GM18951 (cell line): ENCODE data around the gene TM9SF3.
"Not testable (repeated sequence)": the region's sequence is repeated elsewhere in the genome, so short reads cannot be mapped to it uniquely, and the experiment has no call there.

Experiments used
- POLR2A ChIP-seq: IDR thresholded peaks from 4 replicates; pipeline ENCODE4 v1.6.1; 2011; ENCODE audit warnings: mild to moderate bottlenecking; ENCODE audit not compliant: insufficient read length, insufficient read depth; ENCODE audit errors: extremely low read depth
- in situ Hi-C: fragments of 300-500 bp; cut with MboI; formaldehyde crosslinking; loops from one replicate; pipeline ENCODE4 v1.12.0; 2022; ENCODE audit warnings: low sequenced_read_pairs, mixed read lengths, inconsistent platforms; ENCODE audit not compliant: unreplicated experiment

Gene TM9SF3

DNA sequence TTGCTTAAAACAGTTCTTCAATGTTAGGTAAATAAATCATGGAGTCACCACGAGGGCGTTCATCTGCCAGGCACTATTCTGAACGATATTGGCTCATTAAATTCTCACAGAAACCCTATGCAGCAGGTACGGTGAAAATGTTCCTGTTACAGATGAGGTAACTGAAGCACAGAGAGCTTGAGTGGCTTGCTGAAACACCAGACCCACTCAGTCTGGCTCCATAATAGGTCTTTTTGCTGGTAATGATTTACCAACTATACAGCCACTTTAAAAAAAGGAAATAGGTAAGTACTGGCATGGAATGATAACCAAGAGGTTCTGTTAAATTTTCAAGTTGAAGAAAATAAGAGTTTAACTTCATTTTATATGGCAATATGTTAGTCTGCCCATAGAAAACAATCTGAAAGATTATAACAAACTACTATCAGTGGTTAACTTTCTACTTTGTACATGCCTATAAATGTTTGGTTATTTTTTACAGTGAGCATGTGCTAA, 1.3 kb upstream of the TM9SF3 start:
- in situ Hi-C loops: no loop called here
- TF ChIP-seq POLR2A: peak; percentile 10

- in situ Hi-C loops: no loop called here
These were observed 650 bp upstream of the TM9SF3 start for GRCh38 chr10:96587264-96588059.

DNA sequence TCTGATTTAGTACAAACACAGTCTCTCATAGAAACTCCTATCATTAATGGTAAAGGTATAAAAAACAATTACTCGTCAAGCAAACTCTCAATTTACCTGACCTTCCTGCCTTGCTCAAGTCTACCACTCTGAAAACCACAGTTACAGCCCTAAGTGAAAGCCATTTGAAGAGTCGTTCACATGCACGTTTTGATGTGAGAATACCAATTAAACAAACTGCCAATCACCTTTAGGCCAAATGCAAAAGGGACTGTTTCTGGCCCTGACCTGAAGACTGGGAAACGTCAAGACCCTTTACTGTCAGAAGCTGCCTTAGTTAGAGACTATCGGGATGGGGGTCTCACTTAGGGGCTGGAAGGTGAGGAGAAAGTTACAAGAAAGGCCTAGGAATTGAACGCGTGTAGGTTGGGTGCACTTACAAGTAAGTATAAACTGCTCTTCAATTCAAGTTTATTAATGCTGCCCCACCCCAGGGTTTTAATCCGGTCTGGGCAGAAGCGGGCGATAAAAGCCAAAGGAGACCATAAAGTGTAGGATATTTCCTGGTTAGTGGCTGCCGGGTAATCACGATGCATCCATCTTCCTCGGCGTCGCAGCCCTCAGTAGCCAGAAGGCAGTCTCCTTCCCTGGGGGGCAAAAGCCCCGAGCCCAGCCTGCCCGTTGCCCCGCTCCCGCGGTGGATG, 935 bp downstream of the TM9SF3 start:
- in situ Hi-C loops: no loop called here
- TF ChIP-seq POLR2A: no peak

More at GRCh38 chr10:96587264-96588059, 650 bp upstream of the TM9SF3 start:
- no peak for TF ChIP-seq POLR2A

DNA sequence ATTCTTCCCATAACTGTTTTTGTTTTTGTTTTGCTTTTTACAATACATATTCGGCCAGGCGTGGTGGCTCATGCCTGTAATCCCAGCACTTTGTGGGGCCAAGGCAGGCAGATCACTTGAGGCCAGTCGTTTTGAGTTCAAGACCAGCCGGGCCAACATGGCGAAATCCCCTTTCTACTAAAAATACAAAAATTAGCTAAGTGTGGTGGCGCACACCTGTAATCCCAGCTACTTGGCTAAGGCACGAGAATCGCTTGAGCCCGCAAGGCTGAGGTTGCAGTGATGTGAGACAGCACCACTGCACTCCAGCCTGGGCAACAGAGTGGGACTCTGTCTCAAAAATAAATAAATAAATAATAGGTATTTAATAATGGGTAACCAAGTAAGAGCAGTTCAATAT, 2.3 kb downstream of the TM9SF3 start:
- no peak for TF ChIP-seq POLR2A
- in situ Hi-C loops: no loop called here

GRCh38 chr10:96584035-96584434, 2.8 kb downstream of the TM9SF3 start:
- no peak for TF ChIP-seq POLR2A
- in situ Hi-C loops: no loop called here

GRCh38 chr10:96579133-96579532, 7.7 kb downstream of the TM9SF3 start:
- no peak for TF ChIP-seq POLR2A
- in situ Hi-C loops: no loop called here

GRCh38 chr10:96578633-96579032, 8.2 kb downstream of the TM9SF3 start:
- in situ Hi-C loops: no loop called here
- TF ChIP-seq POLR2A: no peak

GRCh38 chr10:96578022-96578421, 8.8 kb downstream of the TM9SF3 start:
- TF ChIP-seq POLR2A: no peak
- in situ Hi-C loops: no loop called here

DNA sequence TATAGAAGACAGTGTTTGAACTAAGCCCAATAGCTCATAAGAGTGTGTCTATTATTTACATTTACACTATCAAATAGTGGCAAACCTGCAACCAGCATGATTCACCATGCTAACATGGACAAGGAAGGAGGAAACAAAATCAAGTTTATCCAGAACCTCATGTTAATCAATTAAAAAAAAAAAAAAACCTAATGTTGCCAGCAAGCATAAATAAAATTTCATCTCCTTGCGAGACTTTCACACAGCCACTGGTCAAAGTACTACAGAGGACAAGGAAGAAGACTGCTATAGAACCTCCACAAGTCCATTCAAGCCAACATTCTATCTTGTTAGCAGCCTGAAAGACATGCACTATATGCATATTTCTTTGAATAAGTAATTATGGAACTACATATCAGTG, 9.7 kb downstream of the TM9SF3 start:
- in situ Hi-C loops: no loop called here
- TF ChIP-seq POLR2A: no peak

DNA sequence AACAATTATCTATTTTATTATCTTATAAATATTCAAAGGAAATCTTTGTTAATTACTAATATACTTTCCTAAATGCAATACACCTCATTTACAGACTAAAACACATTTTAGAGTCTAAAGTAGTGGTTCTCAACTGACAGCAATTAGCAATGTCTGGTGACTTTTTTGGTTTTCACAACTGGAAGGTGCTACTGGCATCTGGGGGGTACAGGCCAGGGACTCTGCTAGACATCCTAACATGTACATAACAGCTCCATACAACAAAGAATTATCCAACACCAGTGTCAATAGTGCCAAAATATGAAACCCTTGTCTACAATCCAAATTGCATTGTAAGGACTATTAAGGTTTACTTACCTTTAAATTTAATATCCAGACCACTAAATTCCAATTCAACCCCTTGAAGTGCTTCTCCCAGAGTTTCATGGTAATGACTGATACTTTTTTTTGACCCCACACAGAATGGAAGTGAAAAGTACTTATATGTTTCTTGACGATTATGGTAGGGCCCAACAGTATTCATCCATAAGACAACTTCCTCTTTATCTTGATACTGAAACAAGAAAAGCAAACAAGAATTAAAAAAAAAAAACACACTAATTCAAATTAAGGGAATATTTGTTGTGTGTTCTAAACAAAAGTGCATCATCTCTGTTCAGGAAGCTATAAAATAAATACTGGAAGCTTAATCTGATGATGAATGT, 10.4 kb downstream of the TM9SF3 start:
- in situ Hi-C loops: no loop called here
- no peak for TF ChIP-seq POLR2A

GRCh38 chr10:96574564-96574963, 12.2 kb downstream of the TM9SF3 start:
- in situ Hi-C loops: not testable (repeated sequence)

GRCh38 chr10:96573036-96573435, 13.8 kb downstream of the TM9SF3 start:
- in situ Hi-C loops: no loop called here
- TF ChIP-seq POLR2A: no peak

GRCh38 chr10:96570983-96571964, 15.5 kb downstream of the TM9SF3 start:
- no peak for TF ChIP-seq POLR2A
- in situ Hi-C loops: no loop called here

GRCh38 chr10:96570511-96570910, 16.3 kb downstream of the TM9SF3 start:
- in situ Hi-C loops: no loop called here

More at GRCh38 chr10:96570511-96570910, 16.3 kb downstream of the TM9SF3 start:
- no peak for TF ChIP-seq POLR2A
